PC-9 (cell line): ENCODE data around the gene DACH1.

Experiments
- EZH2 ChIP-seq: fragments of 200-600 bp; sonication (generic); IDR thresholded peaks from 2 replicates; pipeline ENCODE4 v1.8.0; 2017; ENCODE audit warnings: antibody characterized with exemption, low read depth
- TF ChIP-seq, protein P1 (sequence below): fragments of 200-600 bp; sonication (generic); conservative IDR thresholded peaks from 2 replicates; pipeline ENCODE4 v1.6.1; 2017; ENCODE audit warnings: mixed run types, antibody characterized with exemption, mild to moderate bottlenecking, moderate library complexity

DNA sequence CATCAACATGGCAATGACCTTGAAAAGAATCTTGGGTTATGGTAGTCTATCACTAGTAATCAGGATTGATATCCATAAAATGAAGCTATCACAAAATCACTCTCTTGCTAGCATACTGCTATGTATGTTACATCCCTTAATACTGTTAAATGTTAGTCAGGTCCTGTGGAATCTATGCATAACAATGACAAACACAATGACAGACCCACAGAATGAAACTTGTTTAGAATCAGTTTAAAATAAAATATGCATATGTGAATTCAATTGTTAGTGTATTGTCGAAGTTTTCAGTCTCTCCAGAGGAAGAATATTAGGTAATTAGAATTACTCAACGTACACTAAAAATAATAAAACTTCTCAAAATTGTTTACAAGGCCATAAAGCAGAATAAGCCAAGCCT, 137.6 kb downstream of the DACH1 start:
- TF ChIP-seq, protein P1, sequence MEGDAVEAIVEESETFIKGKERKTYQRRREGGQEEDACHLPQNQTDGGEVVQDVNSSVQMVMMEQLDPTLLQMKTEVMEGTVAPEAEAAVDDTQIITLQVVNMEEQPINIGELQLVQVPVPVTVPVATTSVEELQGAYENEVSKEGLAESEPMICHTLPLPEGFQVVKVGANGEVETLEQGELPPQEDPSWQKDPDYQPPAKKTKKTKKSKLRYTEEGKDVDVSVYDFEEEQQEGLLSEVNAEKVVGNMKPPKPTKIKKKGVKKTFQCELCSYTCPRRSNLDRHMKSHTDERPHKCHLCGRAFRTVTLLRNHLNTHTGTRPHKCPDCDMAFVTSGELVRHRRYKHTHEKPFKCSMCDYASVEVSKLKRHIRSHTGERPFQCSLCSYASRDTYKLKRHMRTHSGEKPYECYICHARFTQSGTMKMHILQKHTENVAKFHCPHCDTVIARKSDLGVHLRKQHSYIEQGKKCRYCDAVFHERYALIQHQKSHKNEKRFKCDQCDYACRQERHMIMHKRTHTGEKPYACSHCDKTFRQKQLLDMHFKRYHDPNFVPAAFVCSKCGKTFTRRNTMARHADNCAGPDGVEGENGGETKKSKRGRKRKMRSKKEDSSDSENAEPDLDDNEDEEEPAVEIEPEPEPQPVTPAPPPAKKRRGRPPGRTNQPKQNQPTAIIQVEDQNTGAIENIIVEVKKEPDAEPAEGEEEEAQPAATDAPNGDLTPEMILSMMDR = no peak
- TF ChIP-seq EZH2 = no peak
